ENCODE results near the gene PDE6C. TPM values are rescaled to one million over a fixed set of nuclear protein-coding genes. Genes with fewer than 3 reads are reported as not detected.

Gene PDE6C
- total RNA-seq, 1 experiment from 2014 or later = not detected

GRCh38 chr10:93576888-93577287 lies 35.4 kb upstream of the PDE6C start:
- peaks cover 0 to 3% of the 10 kb centered on the region in 2 experiments; a peak in 1 of 4 replicates for H3K4me1 Mint-ChIP-seq
- Histone ChIP-seq H3K4me1 (ENCODE audit: insufficient read depth, low read length) (no peaks in the 10 kb centered on the region), H3K23ac (ENCODE audit: insufficient read length, low read depth, low read length) (no peak overlapping the region), H2AK5ac (ENCODE audit: insufficient read length, low read length) (no peak overlapping the region), H3K27ac (ENCODE audit: insufficient read length, low read depth, low read length) (no peak overlapping the region), H3K79me1 (ENCODE audit: insufficient read depth, low read depth, low read length, poor library complexity, severe bottlenecking) (no peaks in the 10 kb centered on the region), H3K9me3 (ENCODE audit: control insufficient read depth, low read depth, low read length) (no peaks in the 10 kb centered on the region), H4K5ac (ENCODE audit: insufficient read length, low read depth, low read length) (no peak overlapping the region), H4K91ac (ENCODE audit: insufficient read length, low read depth, low read length) (no peak overlapping the region), H3K9ac (ENCODE audit: extremely low read depth, insufficient read length, low read length) (no peak overlapping the region), H3K23me2 (ENCODE audit: insufficient read length, low read depth, low read length, poor library complexity, severe bottlenecking) (no peaks in the 10 kb centered on the region), H3T11ph (ENCODE audit: low read length) (no peak overlapping the region), H3K4ac (ENCODE audit: low read depth, low read length) (no peak overlapping the region), H3K14ac (ENCODE audit: insufficient read depth, low read length) (no peak overlapping the region), H4K20me1 (ENCODE audit: control insufficient read depth, insufficient read depth, insufficient read length) (no peaks in the 10 kb centered on the region), H2BK20ac (ENCODE audit: low read depth, low read length, poor library complexity, severe bottlenecking) (no peak overlapping the region), H2BK15ac (ENCODE audit: low read depth, low read length) (no peak overlapping the region), H3K18ac (ENCODE audit: insufficient read length, low read depth, low read length) (no peak overlapping the region), H3K79me2 (ENCODE audit: insufficient read depth, low read length) (no peaks in the 10 kb centered on the region), H3K4me2 (ENCODE audit: insufficient read depth, insufficient read length, low read length) (no peak overlapping the region), H2BK12ac (ENCODE audit: insufficient read length, low read depth, low read length) (no peak overlapping the region), H2BK120ac (ENCODE audit: low read depth, low read length, poor library complexity, severe bottlenecking) (no peak overlapping the region), H3K27me3 (ENCODE audit: insufficient read depth, low read length) (peaks cover 4% of the 10 kb centered on the region; the same call in 1 of the 2 replicates), H3K56ac (ENCODE audit: insufficient read length, low read depth, low read length) (no peak overlapping the region), H2AFZ (ENCODE audit: low read length) (no peak overlapping the region), H4K8ac (replicated peaks; ENCODE audit: insufficient read length, low read depth, low read length) (no peak overlapping the region), H2BK5ac (ENCODE audit: insufficient read length, low read length) (no peak overlapping the region)
- H3K27ac Mint-ChIP-seq = no peak overlapping the region
- TF ChIP-seq, protein P1, sequence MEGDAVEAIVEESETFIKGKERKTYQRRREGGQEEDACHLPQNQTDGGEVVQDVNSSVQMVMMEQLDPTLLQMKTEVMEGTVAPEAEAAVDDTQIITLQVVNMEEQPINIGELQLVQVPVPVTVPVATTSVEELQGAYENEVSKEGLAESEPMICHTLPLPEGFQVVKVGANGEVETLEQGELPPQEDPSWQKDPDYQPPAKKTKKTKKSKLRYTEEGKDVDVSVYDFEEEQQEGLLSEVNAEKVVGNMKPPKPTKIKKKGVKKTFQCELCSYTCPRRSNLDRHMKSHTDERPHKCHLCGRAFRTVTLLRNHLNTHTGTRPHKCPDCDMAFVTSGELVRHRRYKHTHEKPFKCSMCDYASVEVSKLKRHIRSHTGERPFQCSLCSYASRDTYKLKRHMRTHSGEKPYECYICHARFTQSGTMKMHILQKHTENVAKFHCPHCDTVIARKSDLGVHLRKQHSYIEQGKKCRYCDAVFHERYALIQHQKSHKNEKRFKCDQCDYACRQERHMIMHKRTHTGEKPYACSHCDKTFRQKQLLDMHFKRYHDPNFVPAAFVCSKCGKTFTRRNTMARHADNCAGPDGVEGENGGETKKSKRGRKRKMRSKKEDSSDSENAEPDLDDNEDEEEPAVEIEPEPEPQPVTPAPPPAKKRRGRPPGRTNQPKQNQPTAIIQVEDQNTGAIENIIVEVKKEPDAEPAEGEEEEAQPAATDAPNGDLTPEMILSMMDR (conservative IDR thresholded peaks at IDR 0.05) = no peak
- H3K36me3 Mint-ChIP-seq (ENCODE audit: insufficient read depth in 1 of 3, low read depth in 3 of 3) = no peaks in the 10 kb centered on the region
- H3K27me3 Mint-ChIP-seq (ENCODE audit: low read depth) = peaks cover 33% of the 10 kb centered on the region
- H3K9me3 Mint-ChIP-seq = no peaks in the 10 kb centered on the region
- DNase-seq = no peak
- no CpG with 5 or more reads among the region's 3 CpGs for WGBS (ENCODE audit: extremely low coverage, insufficient read length, low lambda C conversion rate)
- H3K4me3 Mint-ChIP-seq = no peak overlapping the region

All from H9 (cell line).